Osteocyte (in vitro differentiated cells): ENCODE results near the gene UBXN11. TPM values are rescaled to one million over a fixed set of nuclear protein-coding genes. Genes with fewer than 3 reads are reported as not detected.

Source experiments
- DNase-seq: peaks from one replicate; pipeline ENCODE4 v3.0.0; 2021; ENCODE audit warnings: mixed read lengths; ENCODE audit not compliant: unreplicated experiment; ENCODE audit errors: extremely low spot score
- H3K27ac Mint-ChIP-seq: one replicate; pipeline ENCODE4 v1.8.0; 2021; ENCODE audit warnings: mild to moderate bottlenecking, mixed read lengths; ENCODE audit not compliant: unreplicated experiment
- H3K27me3 Mint-ChIP-seq: one replicate; pipeline ENCODE4 v1.8.0; 2021; ENCODE audit warnings: mixed read lengths; ENCODE audit not compliant: unreplicated experiment
- H3K36me3 Mint-ChIP-seq: one replicate; pipeline ENCODE4 v1.8.0; 2021; ENCODE audit warnings: mixed read lengths; ENCODE audit not compliant: unreplicated experiment
- H3K4me1 Mint-ChIP-seq: one replicate; pipeline ENCODE4 v1.8.0; 2021; ENCODE audit warnings: mixed read lengths; ENCODE audit not compliant: unreplicated experiment
- H3K4me3 Mint-ChIP-seq: one replicate; pipeline ENCODE4 v1.8.0; 2021; ENCODE audit warnings: mild to moderate bottlenecking, moderate library complexity, mixed read lengths; ENCODE audit not compliant: unreplicated experiment
- H3K9me3 Mint-ChIP-seq: one replicate; pipeline ENCODE4 v1.8.0; 2021; ENCODE audit warnings: mixed read lengths; ENCODE audit not compliant: unreplicated experiment
- total RNA-seq: library from RNA; stranded (reverse); gene quantifications from 2 replicates; pipeline ENCODE4 v1.2.1, GENCODE V29; 2021
- TF ChIP-seq, protein P1 (sequence below): fragments of 200-600 bp; sonication (generic); IDR thresholded peaks from 2 replicates; pipeline ENCODE4 v1.5.0; 2021; ENCODE audit warnings: antibody characterized with exemption, mild to moderate bottlenecking, moderate library complexity

Gene UBXN11
- total RNA-seq, 1 donor from 2014 or later, result 17.0 TPM

DNA sequence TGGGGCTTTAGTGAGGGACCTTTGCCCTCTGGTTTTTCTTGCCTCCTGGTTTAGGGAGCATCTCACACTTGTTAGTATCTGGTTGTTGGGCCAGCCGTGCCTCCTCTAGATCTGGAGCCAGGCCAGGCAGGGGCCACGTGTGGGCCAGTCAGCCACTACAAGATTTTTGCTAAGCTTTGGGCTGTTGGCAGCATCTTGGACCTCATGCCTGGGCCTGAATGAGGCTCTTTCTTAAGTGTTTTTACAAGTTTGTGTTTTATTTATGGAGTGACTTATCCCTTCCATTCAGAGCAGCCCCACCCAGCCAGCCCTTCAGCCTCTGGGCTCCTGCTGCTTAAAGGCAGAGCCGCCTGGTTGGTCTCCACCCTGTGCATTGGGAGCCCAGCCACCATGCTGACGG lies 28.1 kb downstream of the UBXN11 start:
- peak overlapping the region; percentile 3 for H3K4me3 Mint-ChIP-seq
- TF ChIP-seq, protein P1, sequence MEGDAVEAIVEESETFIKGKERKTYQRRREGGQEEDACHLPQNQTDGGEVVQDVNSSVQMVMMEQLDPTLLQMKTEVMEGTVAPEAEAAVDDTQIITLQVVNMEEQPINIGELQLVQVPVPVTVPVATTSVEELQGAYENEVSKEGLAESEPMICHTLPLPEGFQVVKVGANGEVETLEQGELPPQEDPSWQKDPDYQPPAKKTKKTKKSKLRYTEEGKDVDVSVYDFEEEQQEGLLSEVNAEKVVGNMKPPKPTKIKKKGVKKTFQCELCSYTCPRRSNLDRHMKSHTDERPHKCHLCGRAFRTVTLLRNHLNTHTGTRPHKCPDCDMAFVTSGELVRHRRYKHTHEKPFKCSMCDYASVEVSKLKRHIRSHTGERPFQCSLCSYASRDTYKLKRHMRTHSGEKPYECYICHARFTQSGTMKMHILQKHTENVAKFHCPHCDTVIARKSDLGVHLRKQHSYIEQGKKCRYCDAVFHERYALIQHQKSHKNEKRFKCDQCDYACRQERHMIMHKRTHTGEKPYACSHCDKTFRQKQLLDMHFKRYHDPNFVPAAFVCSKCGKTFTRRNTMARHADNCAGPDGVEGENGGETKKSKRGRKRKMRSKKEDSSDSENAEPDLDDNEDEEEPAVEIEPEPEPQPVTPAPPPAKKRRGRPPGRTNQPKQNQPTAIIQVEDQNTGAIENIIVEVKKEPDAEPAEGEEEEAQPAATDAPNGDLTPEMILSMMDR, result no peak
- DNase-seq, result peak; percentile 87
- peaks cover 2% of the 10 kb centered on the region for H3K36me3 Mint-ChIP-seq
- H3K9me3 Mint-ChIP-seq, result no peaks in the 10 kb centered on the region
- H3K4me1 Mint-ChIP-seq, result peaks cover 74% of the 10 kb centered on the region
- H3K27ac Mint-ChIP-seq, result peak overlapping the region; percentile 92
- H3K27me3 Mint-ChIP-seq, result no peaks in the 10 kb centered on the region

DNA sequence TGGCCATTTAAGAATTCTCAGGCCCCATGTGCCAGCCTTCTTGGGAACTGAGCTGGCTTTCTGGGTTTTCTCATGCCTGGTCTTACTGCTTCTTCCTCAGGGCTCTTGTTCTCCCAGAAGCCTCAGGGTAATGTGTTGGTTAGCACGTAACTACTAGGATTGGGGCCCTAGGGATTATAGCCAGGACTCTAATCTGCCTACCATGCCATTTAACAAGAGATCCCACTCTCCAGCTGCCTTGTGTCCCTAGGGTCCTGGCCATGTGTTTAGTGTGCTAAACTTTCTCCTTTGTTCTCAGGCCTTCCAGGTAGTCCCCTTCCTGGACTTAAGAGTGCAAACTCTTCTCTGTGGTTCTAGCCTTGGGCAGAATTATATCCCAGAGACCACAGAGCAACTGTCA lies 28.7 kb downstream of the UBXN11 start:
- Mint-ChIP-seq H3K4me3 (no peak overlapping the region), H3K36me3 (peaks cover 4% of the 10 kb centered on the region), H3K27ac (peak overlapping the region; percentile 92), H3K27me3 (no peaks in the 10 kb centered on the region), H3K9me3 (no peaks in the 10 kb centered on the region), H3K4me1 (peaks cover 69% of the 10 kb centered on the region)
- TF ChIP-seq, protein P1, result no peak
- no peak for DNase-seq

DNA sequence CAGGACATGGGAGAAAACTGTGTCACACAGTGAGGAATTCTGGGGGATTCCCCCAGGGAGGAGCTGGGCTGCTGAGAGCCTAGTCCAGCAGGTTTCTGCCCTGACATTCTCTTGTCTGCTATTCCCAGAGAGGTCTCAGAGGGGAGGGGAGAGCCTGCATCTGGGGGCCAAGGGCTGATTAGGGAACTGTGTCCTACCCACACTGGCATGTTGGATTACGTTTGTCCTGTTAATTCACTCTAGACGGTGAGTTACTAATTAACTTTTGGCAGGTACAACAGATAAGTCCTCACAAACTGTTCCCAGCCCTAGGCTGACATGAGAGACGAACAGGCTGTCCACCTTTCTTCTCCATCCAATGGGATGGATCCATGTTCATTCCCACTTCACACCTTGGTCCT lies 29.2 kb downstream of the UBXN11 start:
- no peaks in the 10 kb centered on the region for H3K27me3 Mint-ChIP-seq
- peak overlapping the region; percentile 92 for H3K27ac Mint-ChIP-seq
- DNase-seq, result no peak
- TF ChIP-seq, protein P1, result no peak
- no peaks in the 10 kb centered on the region for H3K9me3 Mint-ChIP-seq
- peaks cover 65% of the 10 kb centered on the region for H3K4me1 Mint-ChIP-seq
- peaks cover 5% of the 10 kb centered on the region for H3K36me3 Mint-ChIP-seq
- no peak overlapping the region for H3K4me3 Mint-ChIP-seq

DNA sequence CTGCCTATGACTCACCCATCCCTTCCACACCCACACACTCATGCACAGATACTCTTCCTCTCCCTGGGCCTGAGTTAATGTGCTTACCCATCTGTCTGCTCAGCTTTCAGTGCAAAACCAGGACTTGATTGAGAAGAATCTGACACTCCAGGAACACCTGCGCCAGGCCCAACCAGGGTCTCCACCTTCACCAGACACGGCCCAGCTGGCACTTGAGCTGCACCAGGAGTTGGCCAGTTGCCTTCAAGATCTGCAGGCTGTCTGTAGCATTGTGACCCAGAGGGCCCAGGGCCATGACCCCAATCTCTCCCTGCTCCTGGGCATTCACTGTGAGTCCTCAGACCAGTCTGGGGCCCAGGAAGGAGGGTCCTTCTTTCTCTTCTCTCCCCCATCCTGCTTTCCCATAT lies 30.0 kb downstream of the UBXN11 start:
- TF ChIP-seq, protein P1, result no peak
- H3K9me3 Mint-ChIP-seq, result no peaks in the 10 kb centered on the region
- no peaks in the 10 kb centered on the region for H3K27me3 Mint-ChIP-seq
- H3K27ac Mint-ChIP-seq, result peak overlapping the region; percentile 92
- no peak for DNase-seq
- peaks cover 60% of the 10 kb centered on the region for H3K4me1 Mint-ChIP-seq
- no peak overlapping the region for H3K4me3 Mint-ChIP-seq
- peaks cover 9% of the 10 kb centered on the region for H3K36me3 Mint-ChIP-seq

DNA sequence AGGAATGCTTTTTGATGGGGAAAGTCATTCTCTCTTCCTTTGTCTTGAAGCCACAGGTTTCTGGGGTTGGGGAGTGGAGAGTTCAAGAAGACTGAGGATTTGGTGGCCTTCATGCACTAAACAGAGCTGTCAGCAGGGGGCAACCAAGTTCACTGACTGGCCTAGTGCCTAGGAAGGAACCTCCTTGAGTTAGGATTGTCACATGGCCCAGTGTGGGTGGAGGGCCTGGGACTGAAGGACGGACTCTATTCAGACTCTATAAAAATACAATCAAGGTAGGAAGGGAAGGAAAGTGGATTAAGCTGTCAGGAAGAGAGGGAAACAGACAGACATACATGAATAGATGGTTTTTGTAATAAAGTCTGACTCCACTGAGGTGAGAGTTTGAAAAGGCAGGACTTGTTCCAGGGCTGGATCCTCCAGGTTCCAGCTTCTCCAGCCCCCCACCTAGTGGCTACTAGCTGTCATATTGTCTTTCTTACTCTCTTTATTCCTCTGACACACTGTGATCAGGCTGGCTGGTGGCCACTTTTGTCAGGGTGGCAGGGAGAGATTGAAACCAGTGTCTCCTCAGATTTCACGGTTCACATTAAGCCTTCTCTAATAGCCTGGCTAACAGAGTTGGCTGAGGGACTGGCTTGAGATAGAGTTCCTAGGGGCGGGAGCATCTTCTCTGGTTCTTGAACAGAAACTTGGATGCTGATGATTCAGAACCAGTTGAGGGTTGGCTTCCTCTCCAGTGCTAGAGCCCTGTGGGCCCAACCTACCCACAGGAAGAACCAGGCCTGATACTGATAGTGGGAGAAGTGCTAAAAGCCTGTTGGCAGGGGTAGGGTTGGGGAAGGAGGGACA lies 30.6 kb downstream of the UBXN11 start:
- H3K36me3 Mint-ChIP-seq, result peaks cover 12% of the 10 kb centered on the region

More for the DNA sequence above, 30.6 kb downstream of the UBXN11 start:
- TF ChIP-seq, protein P1, result peak; percentile 77
- DNase-seq, result peak; percentile 92
- Mint-ChIP-seq H3K27ac (peak overlapping the region; percentile 92), H3K4me3 (peak overlapping the region; percentile 15), H3K27me3 (no peaks in the 10 kb centered on the region), H3K9me3 (no peaks in the 10 kb centered on the region), H3K4me1 (peaks cover 54% of the 10 kb centered on the region)
